DND-41 (cell line): ENCODE results near the gene UBXN10.

Source experiments
- ATAC-seq: fragments of 200-7000 bp; cut with Tn5 transposase; 3 replicates; pipeline ENCODE4 v1.9.1; 2021; ENCODE audit warnings: low read depth; ENCODE audit not compliant: insufficient read depth
- DNase-seq: peaks from one replicate; pipeline ENCODE4 v3.0.0-alpha.2; 2020
- H2AFZ ChIP-seq: 2 replicates; pipeline ENCODE4 v1.6.0; 2012; ENCODE audit warnings: low read depth, low read length
- H3K27ac ChIP-seq: 2 replicates; pipeline ENCODE4 v1.5.1; 2012; ENCODE audit warnings: low read length, inconsistent platforms
- H3K27me3 ChIP-seq: fragments of 200-600 bp; sonication (generic); 2 replicates; pipeline ENCODE4 v1.6.0; 2012; ENCODE audit warnings: low read length, mild to moderate bottlenecking, inconsistent platforms; ENCODE audit not compliant: insufficient read depth, poor library complexity
- H3K36me3 ChIP-seq: 2 replicates; pipeline ENCODE4 v1.5.1; 2012; ENCODE audit warnings: low read length, inconsistent platforms; ENCODE audit not compliant: insufficient read depth
- H3K4me1 ChIP-seq: 2 replicates; pipeline ENCODE4 v1.5.1; 2012; ENCODE audit warnings: mild to moderate bottlenecking, low read length; ENCODE audit not compliant: insufficient read depth
- H3K4me2 ChIP-seq: 2 replicates; pipeline ENCODE4 v1.6.0; 2012; ENCODE audit warnings: mild to moderate bottlenecking, moderate library complexity, low read length, inconsistent platforms; ENCODE audit not compliant: insufficient read depth
- H3K4me3 ChIP-seq, 2 experiments: fragments of 200-600 bp in 1 of 2; shearing (Covaris generic) in 1 of 2; 2 replicates each; pipeline ENCODE4 v1.5.1; 2012 to 2016; ENCODE audit warnings: inconsistent platforms in 2 of 2, low read length in 2 of 2, mild to moderate bottlenecking in 2 of 2, low read depth in 1 of 2, moderate library complexity in 1 of 2
- H3K79me2 ChIP-seq: 2 replicates; pipeline ENCODE4 v1.6.0; 2012; ENCODE audit warnings: low read length, inconsistent platforms; ENCODE audit not compliant: insufficient read depth
- H3K9ac ChIP-seq: 2 replicates; pipeline ENCODE4 v1.6.0; 2012; ENCODE audit warnings: low read depth, mild to moderate bottlenecking, inconsistent platforms, low read length, moderate library complexity
- H3K9me3 ChIP-seq: 2 replicates; pipeline ENCODE4 v1.5.1; 2012; ENCODE audit warnings: low read length, moderate library complexity, mild to moderate bottlenecking, inconsistent platforms; ENCODE audit not compliant: insufficient read depth, severe bottlenecking
- H4K20me1 ChIP-seq: 2 replicates; pipeline ENCODE4 v1.6.0; 2012; ENCODE audit warnings: low read length; ENCODE audit not compliant: insufficient read depth
- CTCF ChIP-seq: IDR thresholded peaks from 2 replicates; pipeline ENCODE4 v1.5.1; 2012; ENCODE audit warnings: borderline replicate concordance, low read length, moderate library complexity, mild to moderate bottlenecking; ENCODE audit not compliant: poor library complexity, severe bottlenecking; ENCODE audit errors: extremely low read depth
- EZH2 ChIP-seq: IDR thresholded peaks from 3 replicates; pipeline ENCODE4 v1.6.1; 2012; ENCODE audit warnings: borderline replicate concordance, low read depth, mild to moderate bottlenecking, moderate library complexity, low read length, inconsistent platforms; ENCODE audit not compliant: severe bottlenecking

UBXN10 gene

DNA sequence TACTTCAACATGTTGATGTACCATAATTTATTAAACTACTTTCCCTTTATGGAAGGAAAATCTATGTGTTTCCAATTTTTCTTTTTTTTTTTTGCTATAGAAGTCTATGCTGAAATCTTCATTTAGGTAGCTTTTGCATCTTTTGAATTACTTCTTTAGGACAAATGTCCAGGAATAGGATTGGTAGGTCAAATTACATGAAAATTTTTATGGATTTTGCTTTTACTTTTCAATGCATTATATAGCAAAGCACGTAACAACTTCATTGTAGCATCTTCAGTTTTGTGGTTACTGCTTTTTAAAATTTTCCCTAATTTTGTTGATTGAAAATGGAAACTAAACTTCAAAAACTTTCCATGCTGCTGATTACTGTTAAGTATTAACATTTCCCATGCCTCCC lies 12.4 kb downstream of the UBXN10 start:
- no peaks in the 10 kb centered on the region for H3K36me3 ChIP-seq
- no peak overlapping the region for H3K4me3 ChIP-seq
- H3K9me3 ChIP-seq: no peaks in the 10 kb centered on the region
- no peak overlapping the region for H3K27ac ChIP-seq
- TF ChIP-seq EZH2 (no peak), CTCF (no peak)
- DNase-seq (no peak), ATAC-seq (no peak)
- H3K9ac ChIP-seq: no peak overlapping the region
- H3K4me2 ChIP-seq: no peak overlapping the region
- H2AFZ ChIP-seq: no peak overlapping the region
- no peaks in the 10 kb centered on the region for H3K79me2 ChIP-seq
- no peaks in the 10 kb centered on the region for H4K20me1 ChIP-seq
- H3K4me1 ChIP-seq: no peaks in the 10 kb centered on the region
- peaks cover 5% of the 10 kb centered on the region for H3K27me3 ChIP-seq

DNA sequence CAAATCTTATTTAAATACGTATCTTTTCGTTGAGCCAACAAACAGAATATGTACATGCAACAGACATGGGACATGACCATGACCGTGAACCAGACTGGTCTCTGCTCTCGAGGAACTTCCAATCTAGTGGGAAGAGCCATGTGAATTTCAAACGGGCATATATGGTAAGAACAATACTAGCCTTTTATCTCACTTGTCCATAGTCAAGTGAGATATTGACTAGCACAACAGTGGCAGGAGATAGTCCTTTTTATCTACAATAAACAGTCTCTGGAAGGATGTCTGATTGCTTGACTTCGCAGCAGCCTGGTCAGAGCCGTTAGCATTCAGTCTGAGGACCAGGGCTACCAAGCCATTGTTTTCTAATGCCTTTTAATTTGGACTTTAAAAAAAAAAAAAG lies 13.0 kb downstream of the UBXN10 start:
- Histone ChIP-seq H3K4me2 (no peak overlapping the region), H3K36me3 (no peaks in the 10 kb centered on the region), H2AFZ (no peak overlapping the region), H3K27ac (no peak overlapping the region), H3K9me3 (no peaks in the 10 kb centered on the region), H3K27me3 (peaks cover 5% of the 10 kb centered on the region), H3K4me1 (no peaks in the 10 kb centered on the region), H4K20me1 (no peaks in the 10 kb centered on the region), H3K79me2 (no peaks in the 10 kb centered on the region), H3K9ac (no peak overlapping the region), H3K4me3 (no peak overlapping the region)
- DNase-seq (no peak), ATAC-seq (no peak)
- TF ChIP-seq EZH2: no peak
- TF ChIP-seq CTCF: no peak

DNA sequence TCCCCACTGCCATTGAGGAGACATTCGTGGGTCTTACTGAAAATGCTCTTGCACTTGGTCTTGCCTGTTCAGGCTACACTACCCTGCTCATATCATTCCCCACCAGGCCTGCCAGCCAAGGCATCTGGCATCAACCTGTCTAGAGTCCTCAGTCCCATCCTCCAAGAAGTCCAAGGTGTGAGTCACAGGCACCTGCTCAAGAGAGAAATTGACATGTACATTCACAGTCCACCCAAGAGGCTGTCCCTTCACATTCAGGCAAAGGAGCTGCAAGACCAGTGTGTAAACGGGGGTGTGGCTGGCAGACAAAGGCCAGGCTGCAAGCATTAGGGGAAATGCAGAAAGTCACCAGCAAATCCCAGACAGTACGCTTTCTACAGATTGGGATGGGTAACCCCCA lies 13.5 kb downstream of the UBXN10 start:
- TF ChIP-seq CTCF (no peak), EZH2 (no peak)
- DNase-seq: no peak
- H3K4me3 ChIP-seq: no peak overlapping the region
- no peaks in the 10 kb centered on the region for H3K4me1 ChIP-seq
- no peak overlapping the region for H3K4me2 ChIP-seq
- no peak overlapping the region for H3K9ac ChIP-seq
- H2AFZ ChIP-seq: no peak overlapping the region
- peaks cover 5% of the 10 kb centered on the region for H3K27me3 ChIP-seq
- no peaks in the 10 kb centered on the region for H3K79me2 ChIP-seq
- no peak for ATAC-seq
- H3K36me3 ChIP-seq: no peaks in the 10 kb centered on the region
- no peak overlapping the region for H3K27ac ChIP-seq
- no peaks in the 10 kb centered on the region for H4K20me1 ChIP-seq
- no peaks in the 10 kb centered on the region for H3K9me3 ChIP-seq

DNA sequence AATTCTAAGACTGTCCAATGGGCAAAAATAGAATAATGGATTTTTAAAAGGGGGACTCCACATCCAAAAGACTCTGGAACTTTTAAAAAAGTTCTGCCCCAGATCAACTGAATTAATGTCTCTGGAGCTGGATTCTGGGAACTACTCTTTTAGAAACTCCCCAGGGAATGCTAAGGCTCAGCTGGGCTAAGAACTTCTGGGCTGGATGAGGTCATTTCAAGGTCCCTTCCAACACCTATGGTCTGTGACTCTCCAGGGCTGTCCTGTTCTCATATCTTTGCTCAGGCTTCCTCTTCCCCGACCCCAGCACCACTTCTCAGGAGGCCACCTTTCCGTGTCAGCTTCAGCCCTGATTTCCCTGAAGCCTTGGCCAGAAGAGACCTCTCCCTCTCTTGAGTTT lies 13.9 kb downstream of the UBXN10 start:
- Histone ChIP-seq H3K9me3 (no peaks in the 10 kb centered on the region), H3K4me1 (no peaks in the 10 kb centered on the region), H3K4me3 (no peak overlapping the region), H3K79me2 (no peaks in the 10 kb centered on the region), H3K27ac (no peak overlapping the region), H3K4me2 (no peak overlapping the region), H3K27me3 (peaks cover 5% of the 10 kb centered on the region), H2AFZ (no peak overlapping the region), H3K36me3 (no peaks in the 10 kb centered on the region), H4K20me1 (no peaks in the 10 kb centered on the region), H3K9ac (no peak overlapping the region)
- no peak for TF ChIP-seq CTCF
- TF ChIP-seq EZH2: no peak
- ATAC-seq: no peak
- no peak for DNase-seq
